ENCODE results near the gene LMBRD1.

Gene LMBRD1

GRCh38 chr6:69796642-69797390 lies at the start of gene LMBRD1:
Gene LMBRD1 (minus strand): TSS chr6:69797010. CDS start chr6:69796881, 129 bp downstream.
- Histone ChIP-seq H3K9me3 (ENCODE audit: control insufficient read depth, insufficient read depth, low read depth, low read length) (no peaks in the 10 kb centered on the region), H3K4me3 (ENCODE audit: low read depth, low read length) (peak within 1 kb of the TSS; percentile 76), H3K36me3 (ENCODE audit: control insufficient read depth in 2 of 2, insufficient read depth in 1 of 2, low read length in 2 of 2) (no peaks in the 10 kb centered on the region), H3K27ac (ENCODE audit: extremely low read depth, low read depth, low read length) (peak within 1 kb of the TSS; percentile 50), H3K4me1 (ENCODE audit: control insufficient read depth, insufficient read depth, low read length) (peaks cover 4% of the 10 kb centered on the region; the same call in 1 of the 2 replicates)
- POLR2A ChIA-PET: interaction anchor here (0.5 to 2.4 kb wide), 8 partner anchors 15 to 1423 kb away, joined by 3 to 16 read pairs (median 4); partner anchors contain the start of gene COL19A1
- CTCF ChIA-PET: interaction anchor here (0.6 to 1.6 kb wide), 27 partner anchors 9 to 849 kb away, joined by 3 to 12 read pairs (median 3); no protein-coding TSS in a partner anchor
- TF ChIP-seq ZNF48 (tag by site-specific recombination; IDR thresholded peaks at IDR 0.05): no peak
- TF ChIP-seq ZBTB6 (tag by site-specific recombination; IDR thresholded peaks at IDR 0.05): no peak
- no peak for TF ChIP-seq PRDM2 (tag by site-specific recombination; IDR thresholded peaks at IDR 0.05; ENCODE audit: borderline replicate concordance)
- TF ChIP-seq ZNF639 (tag by site-specific recombination; IDR thresholded peaks at IDR 0.05): no peak
- TF ChIP-seq WT1 (tag by site-specific recombination; IDR thresholded peaks at IDR 0.05): no peak
- TF ChIP-seq ZNF670 (tag by site-specific recombination; IDR thresholded peaks at IDR 0.05; ENCODE audit: low read depth): no peak
- no peak for TF ChIP-seq REPIN1 (tag by site-specific recombination; IDR thresholded peaks at IDR 0.05; ENCODE audit: low read depth)
- peak; percentile 7; the same call in 1 of the 2 replicates for TF ChIP-seq ZNF341 (tag by site-specific recombination; IDR thresholded peaks at IDR 0.05; ENCODE audit: low read depth)
- TF ChIP-seq ZNF138 (tag by site-specific recombination; IDR thresholded peaks at IDR 0.05; ENCODE audit: borderline replicate concordance): no peak
- TF ChIP-seq ZNF221 (tag by site-specific recombination; IDR thresholded peaks at IDR 0.05; ENCODE audit: borderline replicate concordance): no peak
- peak; percentile 91 for TF ChIP-seq PATZ1 (tag by site-specific recombination; IDR thresholded peaks at IDR 0.05)
- peak; percentile 24; the same call in 1 of the 2 replicates for TF ChIP-seq ZBTB20 (tag by site-specific recombination; IDR thresholded peaks at IDR 0.05)
- TF ChIP-seq ZNF223 (tag by site-specific recombination; IDR thresholded peaks at IDR 0.05): no peak
- TF ChIP-seq ATF2 (tag by site-specific recombination; IDR thresholded peaks at IDR 0.05; ENCODE audit: low read depth): peak; percentile 89
- TF ChIP-seq ZNF2 (tag by site-specific recombination; IDR thresholded peaks at IDR 0.05): no peak
- TF ChIP-seq ZNF768 (tag by site-specific recombination; IDR thresholded peaks at IDR 0.05): no peak
- peak; percentile 54 for TF ChIP-seq ZBTB11 (tag by site-specific recombination; conservative IDR thresholded peaks at IDR 0.05; ENCODE audit: low read depth)
- no peak; the same call in 1 of the 2 replicates for TF ChIP-seq GLIS2 (tag by site-specific recombination; IDR thresholded peaks at IDR 0.05)
- no peak for TF ChIP-seq ZNF521 (tag by site-specific recombination; IDR thresholded peaks at IDR 0.05)
- no peak for TF ChIP-seq ZNF677 (tag by site-specific recombination; IDR thresholded peaks at IDR 0.05)
- TF ChIP-seq ZFHX2 (tag by site-specific recombination; conservative IDR thresholded peaks at IDR 0.05): peak; percentile 72
